Testis (tissue), 3 donors: Measurements from ENCODE around the gene DLG1. TPM values are rescaled to one million over a fixed set of nuclear protein-coding genes. Genes with fewer than 3 reads are reported as not detected.

Experiments used
- DNase-seq: peaks from one replicate; pipeline ENCODE4 v3.0.0-alpha.2; 2019
- H3K27ac ChIP-seq, 2 donors: fragments of 200-600 bp; sonication (generic); one replicate each; pipeline ENCODE4 v1.5.1; 2019
- H3K27me3 ChIP-seq: fragments of 200-600 bp; sonication (generic); one replicate; pipeline ENCODE4 v1.5.1; 2019
- H3K36me3 ChIP-seq: fragments of 200-600 bp; sonication (generic); one replicate; pipeline ENCODE4 v1.5.1; 2017; ENCODE audit warnings: low read depth; ENCODE audit errors: missing control alignments
- H3K4me1 ChIP-seq: fragments of 200-600 bp; sonication (generic); one replicate; pipeline ENCODE4 v1.5.1; 2019
- H3K4me3 ChIP-seq, 2 donors: fragments of 200-600 bp; sonication (generic); one replicate each; pipeline ENCODE4 v1.5.1; 2017 to 2019
- H3K9me3 ChIP-seq: fragments of 200-600 bp; sonication (generic); one replicate; pipeline ENCODE4 v1.5.1; 2017
- POLR2A ChIP-seq: fragments of 450-650 bp; IDR thresholded peaks from one replicate; pipeline ENCODE4 v1.6.1; 2017; ENCODE audit warnings: antibody characterized with exemption, mild to moderate bottlenecking, moderate library complexity
- WGBS, 2 donors: methylation state at CpG; one replicate each; pipeline ENCODE4 v1.1.5; 2018; 5-methylcytosine and 5-hydroxymethylcytosine counted together
- intact Hi-C: fragments of 100-400 bp; cut with DNase I; formaldehyde crosslinking; loops from one replicate; pipeline ENCODE4 v1.15.1; 2023; ENCODE audit warnings: low total_unique reads
- polyA plus RNA-seq: library from polyadenylated mRNA; stranded (reverse); fragments of 350-450 nt; fragmentation: Illumina TruSeq; extraction: RNeasy Lipid Tissue Mini Kit (QIAGEN cat#74804); gene quantifications from one replicate; pipeline ENCODE4 v1.2.3, GENCODE V29; 2014; ENCODE audit warnings: low read depth, low replicate concordance; ENCODE audit not compliant: insufficient read depth
- total RNA-seq, 2 donors: library from RNA; depleted of rRNA; stranded (reverse); fragments of >200 nt; gene quantifications; one replicate each; pipeline ENCODE4 v1.2.3, GENCODE V29; 2016
- TF ChIP-seq, protein P1 (sequence below), 3 experiments: fragments of 450-650 bp in 2 of 3; fragments of 200-600 bp in 1 of 3; sonication (generic) in 1 of 3; IDR thresholded peaks; one replicate each; pipeline ENCODE4 v1.5.1; 2016 to 2019; ENCODE audit warnings: antibody characterized with exemption in 3 of 3, mild to moderate bottlenecking in 2 of 3, moderate library complexity in 1 of 3

DLG1 gene
- total and polyA plus RNA-seq, 3 donors from 2014 or later: 37.4 to 99.4 (median 99.3) TPM

DNA sequence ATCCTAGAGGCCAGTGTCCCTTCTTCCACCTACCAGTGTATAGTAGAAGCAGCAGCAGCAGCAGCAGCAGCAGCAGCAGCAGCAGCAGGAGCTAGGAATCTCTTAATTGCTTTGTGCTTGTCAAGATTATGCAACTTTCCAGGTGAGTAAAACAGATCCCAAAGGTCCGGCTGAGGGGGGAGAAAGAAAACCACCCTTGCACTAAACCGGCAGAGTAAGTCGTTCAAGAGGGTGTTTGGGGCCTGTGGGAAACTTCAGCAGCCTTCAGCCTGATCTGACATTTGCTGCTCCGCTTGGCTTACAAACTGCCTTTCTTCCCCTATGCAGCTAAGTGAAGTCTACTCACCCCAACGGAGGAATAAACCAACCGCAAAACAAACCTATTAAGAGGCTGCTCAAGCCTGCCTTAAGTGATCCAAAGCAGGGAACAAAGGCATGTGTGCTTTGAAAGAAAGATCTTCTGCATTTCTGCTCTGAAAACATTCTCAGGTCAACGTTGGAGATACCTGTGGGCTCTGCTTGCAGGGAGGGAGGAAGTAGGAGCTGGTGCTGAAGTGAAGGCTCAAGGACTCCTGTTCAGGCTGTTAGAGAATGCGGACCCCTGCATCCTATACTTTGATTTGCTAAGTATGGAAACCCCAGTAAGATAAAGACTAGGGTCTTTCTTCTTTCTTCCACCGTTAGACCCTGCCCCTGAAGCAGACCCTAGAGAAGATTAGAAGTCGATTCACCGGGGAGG, 35.7 kb upstream of the DLG1 start:
- Histone ChIP-seq H3K9me3 (no peaks in the 10 kb centered on the region), H3K36me3 (no peaks in the 10 kb centered on the region), H3K4me1 (no peaks in the 10 kb centered on the region), H3K4me3 (no peak overlapping the region), H3K27me3 (no peaks in the 10 kb centered on the region), H3K27ac (no peak overlapping the region)
- no peak for DNase-seq
- WGBS, 2 donors: 86 to 88% methylated on average over 11 of the region's 11 CpGs
- no peak for TF ChIP-seq POLR2A
- TF ChIP-seq, protein P1, sequence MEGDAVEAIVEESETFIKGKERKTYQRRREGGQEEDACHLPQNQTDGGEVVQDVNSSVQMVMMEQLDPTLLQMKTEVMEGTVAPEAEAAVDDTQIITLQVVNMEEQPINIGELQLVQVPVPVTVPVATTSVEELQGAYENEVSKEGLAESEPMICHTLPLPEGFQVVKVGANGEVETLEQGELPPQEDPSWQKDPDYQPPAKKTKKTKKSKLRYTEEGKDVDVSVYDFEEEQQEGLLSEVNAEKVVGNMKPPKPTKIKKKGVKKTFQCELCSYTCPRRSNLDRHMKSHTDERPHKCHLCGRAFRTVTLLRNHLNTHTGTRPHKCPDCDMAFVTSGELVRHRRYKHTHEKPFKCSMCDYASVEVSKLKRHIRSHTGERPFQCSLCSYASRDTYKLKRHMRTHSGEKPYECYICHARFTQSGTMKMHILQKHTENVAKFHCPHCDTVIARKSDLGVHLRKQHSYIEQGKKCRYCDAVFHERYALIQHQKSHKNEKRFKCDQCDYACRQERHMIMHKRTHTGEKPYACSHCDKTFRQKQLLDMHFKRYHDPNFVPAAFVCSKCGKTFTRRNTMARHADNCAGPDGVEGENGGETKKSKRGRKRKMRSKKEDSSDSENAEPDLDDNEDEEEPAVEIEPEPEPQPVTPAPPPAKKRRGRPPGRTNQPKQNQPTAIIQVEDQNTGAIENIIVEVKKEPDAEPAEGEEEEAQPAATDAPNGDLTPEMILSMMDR (IDR thresholded peaks at IDR 0.05): no peak
- intact Hi-C loops: no loop called here

DNA sequence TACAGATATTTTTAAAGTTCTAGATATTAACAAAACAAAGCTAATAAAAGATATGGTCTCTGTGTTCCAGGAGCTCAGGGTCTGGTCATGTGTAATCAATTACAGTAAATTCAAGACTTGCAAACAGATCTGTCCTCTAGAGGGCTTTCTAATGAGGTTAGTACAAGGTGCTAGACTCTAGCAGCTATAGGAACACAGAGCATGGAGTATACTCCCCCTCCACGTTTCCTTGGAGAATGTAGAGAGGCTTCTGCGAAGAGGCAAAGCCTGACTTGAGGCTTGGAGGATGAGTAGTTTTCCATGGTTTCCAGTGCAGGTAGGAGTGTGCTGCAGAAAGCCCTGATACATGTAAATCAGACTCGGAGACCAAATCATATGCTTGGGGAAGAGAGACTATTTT, 32.7 kb upstream of the DLG1 start:
- intact Hi-C loops: no loop called here
- Histone ChIP-seq H3K27me3 (no peaks in the 10 kb centered on the region), H3K27ac (no peak overlapping the region), H3K36me3 (no peaks in the 10 kb centered on the region), H3K9me3 (no peaks in the 10 kb centered on the region), H3K4me3 (no peak overlapping the region), H3K4me1 (no peaks in the 10 kb centered on the region)
- 80 to 84% methylated on average over 3 of the region's 3 CpGs for WGBS, 2 donors
- TF ChIP-seq POLR2A: no peak
- TF ChIP-seq, protein P1 (IDR thresholded peaks at IDR 0.05): no peak
- DNase-seq: no peak

DNA sequence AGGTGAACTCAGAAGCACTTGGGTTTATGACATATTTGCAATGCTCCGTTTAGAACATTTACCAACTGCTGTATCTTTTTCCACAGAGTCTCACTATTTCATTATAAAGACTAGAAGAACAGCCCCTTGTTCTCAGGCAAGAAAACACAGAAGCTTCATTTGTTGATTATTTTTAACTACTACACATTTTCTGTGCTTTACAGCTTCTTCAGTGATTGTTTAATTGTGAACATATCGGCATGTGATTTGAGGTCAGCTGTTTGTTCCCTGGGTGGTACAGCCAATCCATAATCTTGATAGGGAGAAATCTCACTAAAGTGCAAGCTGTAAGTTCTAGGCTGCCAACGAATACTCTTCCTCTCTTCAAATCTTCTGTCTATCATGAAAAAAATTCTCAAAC, 31.0 kb upstream of the DLG1 start:
- Histone ChIP-seq H3K36me3 (no peaks in the 10 kb centered on the region), H3K27ac (no peak overlapping the region), H3K4me3 (no peak overlapping the region), H3K27me3 (no peaks in the 10 kb centered on the region), H3K9me3 (no peaks in the 10 kb centered on the region), H3K4me1 (no peaks in the 10 kb centered on the region)
- intact Hi-C loops: no loop called here
- TF ChIP-seq, protein P1 (IDR thresholded peaks at IDR 0.05): no peak
- no peak for TF ChIP-seq POLR2A
- 36 to 59% methylated on average over 3 of the region's 3 CpGs for WGBS, 2 donors
- DNase-seq: no peak

DNA sequence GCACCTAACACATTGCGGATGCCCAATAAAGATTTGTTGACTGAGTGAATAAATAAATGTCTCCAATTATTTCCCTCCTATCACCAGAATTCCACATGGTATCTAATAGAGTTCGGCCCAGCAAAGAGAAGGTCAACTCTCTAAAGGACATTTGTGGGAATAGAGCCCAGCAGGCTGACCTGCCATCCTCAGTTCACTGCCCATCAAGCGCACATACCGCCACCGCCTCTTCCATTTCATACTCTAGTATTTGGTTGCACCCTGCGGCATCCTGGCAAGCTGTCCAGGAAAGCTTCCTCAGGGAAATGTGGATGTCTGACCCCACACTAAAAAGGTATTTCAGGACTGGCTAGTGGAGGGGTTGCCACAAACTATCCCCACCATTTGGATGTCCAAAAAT, 29.8 kb upstream of the DLG1 start:
- H3K27ac ChIP-seq: no peak overlapping the region
- H3K4me1 ChIP-seq: no peaks in the 10 kb centered on the region
- intact Hi-C loops: no loop called here
- no peak for DNase-seq
- no peak overlapping the region for H3K4me3 ChIP-seq
- no peaks in the 10 kb centered on the region for H3K27me3 ChIP-seq
- no peak for TF ChIP-seq POLR2A
- TF ChIP-seq, protein P1 (IDR thresholded peaks at IDR 0.05): no peak
- H3K36me3 ChIP-seq: no peaks in the 10 kb centered on the region
- 89 to 90% methylated on average over 6 of the region's 6 CpGs for WGBS, 2 donors
- no peaks in the 10 kb centered on the region for H3K9me3 ChIP-seq

DNA sequence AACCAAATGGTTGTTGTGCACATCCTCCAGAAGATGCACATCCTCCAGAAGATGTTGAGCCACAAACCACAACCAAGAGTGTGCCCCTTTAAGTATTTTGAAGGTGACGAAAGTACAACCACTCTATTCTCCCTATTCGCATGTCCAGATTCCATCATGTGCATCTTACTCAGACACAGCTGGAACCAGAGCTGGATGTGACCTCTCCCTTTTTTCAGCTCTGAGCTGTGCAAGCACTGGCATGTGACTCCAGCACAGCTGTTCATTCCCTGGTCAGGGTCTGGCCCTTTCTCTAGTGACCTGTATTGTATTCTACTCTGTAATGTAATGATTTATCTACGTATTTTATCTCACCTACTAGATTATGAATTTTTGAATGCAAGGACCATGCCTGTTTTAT, 29.3 kb upstream of the DLG1 start:
- intact Hi-C loops: no loop called here

More for the DNA sequence above, 29.3 kb upstream of the DLG1 start:
- TF ChIP-seq, protein P1 (IDR thresholded peaks at IDR 0.05): no peak
- TF ChIP-seq POLR2A: no peak
- Histone ChIP-seq H3K9me3 (no peaks in the 10 kb centered on the region), H3K27ac (no peak overlapping the region), H3K36me3 (no peaks in the 10 kb centered on the region), H3K4me1 (no peaks in the 10 kb centered on the region), H3K4me3 (no peak overlapping the region), H3K27me3 (no peaks in the 10 kb centered on the region)
- WGBS, 2 donors: 41 to 72% methylated on average over 3 of the region's 3 CpGs
- no peak for DNase-seq
